ENCODE data around the gene ETV1.

- no peak for TF ChIP-seq CTCF (conservative IDR thresholded peaks at IDR 0.05; ENCODE audit: low read depth, low read length)
- TF ChIP-seq RAD21 (IDR thresholded peaks at IDR 0.05; ENCODE audit: low read length): no peak
- TF ChIP-seq SMC3 (IDR thresholded peaks at IDR 0.05; ENCODE audit: low read depth, low read length): no peak
- no peak for TF ChIP-seq FOS (IDR thresholded peaks at IDR 0.05; ENCODE audit: low read depth, low read length)
- TF ChIP-seq POLR2A (IDR thresholded peaks at IDR 0.05; ENCODE audit: low read depth, low read length): no peak
- TF ChIP-seq CEBPB (IDR thresholded peaks at IDR 0.05; ENCODE audit: low read depth, low read length): no peak
- no peak for TF ChIP-seq MXI1 (IDR thresholded peaks at IDR 0.05; ENCODE audit: borderline replicate concordance, low read depth, low read length)
- no peak for TF ChIP-seq RCOR1 (IDR thresholded peaks at IDR 0.05; ENCODE audit: insufficient replicate concordance, low read length)
Observed at GRCh38 chr7:13901577-13901976, 87.9 kb downstream of the ETV1 start.
